GM21360 (cell line): Measurements from ENCODE around the gene SLC45A3.

Source experiments
- ATAC-seq: cut with Tn5 transposase; IDR thresholded peaks from one replicate; pipeline ENCODE4 v1.9.1; 2021; ENCODE audit warnings: mild to moderate bottlenecking, moderate library complexity; ENCODE audit not compliant: unreplicated experiment

The SLC45A3 gene

GRCh38 chr1:205610901-205611466 is 69.3 kb downstream of the SLC45A3 start:
- ATAC-seq = no peak

- no peak for ATAC-seq
These were observed 70.3 kb downstream of the SLC45A3 start for GRCh38 chr1:205610036-205610435.
